H9 (cell line): ENCODE data around the gene ARFGEF2. TPM values are rescaled to one million over a fixed set of nuclear protein-coding genes. Genes with fewer than 3 reads are reported as not detected.

ENCODE experiments used
- DNase-seq: peaks from one replicate; pipeline ENCODE4 v3.0.0-alpha.2; 2017
- H2AFZ ChIP-seq: one replicate; pipeline ENCODE4 v1.6.1; 2013; ENCODE audit warnings: mild to moderate bottlenecking, low read length, control low read depth, moderate library complexity
- H2AK5ac ChIP-seq: 2 replicates; pipeline ENCODE4 v1.6.1; 2013; ENCODE audit warnings: low read length, control low read depth, mixed read lengths; ENCODE audit not compliant: insufficient read length
- H2BK120ac ChIP-seq: one replicate; pipeline ENCODE4 v1.6.1; 2013; ENCODE audit warnings: low read depth, mild to moderate bottlenecking, low read length, control low read depth, inconsistent platforms; ENCODE audit not compliant: poor library complexity, severe bottlenecking
- H2BK12ac ChIP-seq: 2 replicates; pipeline ENCODE4 v1.6.1; 2013; ENCODE audit warnings: low read length, control low read depth, mixed read lengths, low read depth; ENCODE audit not compliant: insufficient read length
- H2BK15ac ChIP-seq: 2 replicates; pipeline ENCODE4 v1.6.1; 2013; ENCODE audit warnings: low read depth, low read length, control low read depth
- H2BK20ac ChIP-seq: one replicate; pipeline ENCODE4 v1.6.1; 2013; ENCODE audit warnings: low read depth, mild to moderate bottlenecking, low read length, control low read depth, inconsistent platforms; ENCODE audit not compliant: poor library complexity, severe bottlenecking
- H2BK5ac ChIP-seq: 2 replicates; pipeline ENCODE4 v1.6.1; 2013; ENCODE audit warnings: low read length, control low read depth, mixed read lengths; ENCODE audit not compliant: insufficient read length
- H3K14ac ChIP-seq: 2 replicates; pipeline ENCODE4 v1.6.1; 2013; ENCODE audit warnings: low read length, control low read depth; ENCODE audit not compliant: insufficient read depth
- H3K18ac ChIP-seq: 2 replicates; pipeline ENCODE4 v1.6.1; 2013; ENCODE audit warnings: low read depth, mild to moderate bottlenecking, mixed read lengths, low read length, control low read depth; ENCODE audit not compliant: insufficient read length
- H3K23ac ChIP-seq: 2 replicates; pipeline ENCODE4 v1.6.1; 2013; ENCODE audit warnings: low read length, control low read depth, mixed read lengths, low read depth; ENCODE audit not compliant: insufficient read length
- H3K23me2 ChIP-seq: 2 replicates; pipeline ENCODE4 v1.6.1; 2013; ENCODE audit warnings: low read depth, mild to moderate bottlenecking, mixed read lengths, low read length, control low read depth; ENCODE audit not compliant: insufficient read length, poor library complexity, severe bottlenecking
- H3K27ac ChIP-seq: 2 replicates; pipeline ENCODE4 v1.5.1; 2013; ENCODE audit warnings: low read length, control low read depth, mixed read lengths, low read depth; ENCODE audit not compliant: insufficient read length
- H3K27me3 ChIP-seq: 2 replicates; pipeline ENCODE4 v1.6.1; 2013; ENCODE audit warnings: low read length, control low read depth, inconsistent platforms; ENCODE audit not compliant: insufficient read depth
- H3K4ac ChIP-seq: 2 replicates; pipeline ENCODE4 v1.6.1; 2013; ENCODE audit warnings: low read depth, mild to moderate bottlenecking, control low read depth, inconsistent platforms, low read length, moderate library complexity
- H3K4me1 ChIP-seq: 2 replicates; pipeline ENCODE4 v1.6.1; 2013; ENCODE audit warnings: low read length, control low read depth, inconsistent platforms; ENCODE audit not compliant: insufficient read depth
- H3K4me2 ChIP-seq: 2 replicates; pipeline ENCODE4 v1.6.1; 2013; ENCODE audit warnings: low read length, control low read depth, mixed read lengths; ENCODE audit not compliant: insufficient read length, insufficient read depth
- H3K56ac ChIP-seq: 2 replicates; pipeline ENCODE4 v1.6.1; 2013; ENCODE audit warnings: low read depth, mild to moderate bottlenecking, mixed read lengths, low read length, control low read depth; ENCODE audit not compliant: insufficient read length
- H3K79me1 ChIP-seq: 2 replicates; pipeline ENCODE4 v1.6.1; 2013; ENCODE audit warnings: low read depth, mild to moderate bottlenecking, moderate library complexity, low read length, control low read depth, inconsistent platforms; ENCODE audit not compliant: insufficient read depth, poor library complexity, severe bottlenecking
- H3K79me2 ChIP-seq: 2 replicates; pipeline ENCODE4 v1.6.1; 2013; ENCODE audit warnings: low read length, control low read depth, inconsistent platforms; ENCODE audit not compliant: insufficient read depth
- H3K9ac ChIP-seq: 2 replicates; pipeline ENCODE4 v1.6.1; 2013; ENCODE audit warnings: low read length, control low read depth, mixed read lengths; ENCODE audit not compliant: insufficient read length; ENCODE audit errors: extremely low read depth
- H3K9me3 ChIP-seq: one replicate; pipeline ENCODE4 v1.6.1; 2013; ENCODE audit warnings: low read depth, low read length, inconsistent platforms; ENCODE audit not compliant: control insufficient read depth
- H3T11ph ChIP-seq: one replicate; pipeline ENCODE4 v1.6.1; 2013; ENCODE audit warnings: mild to moderate bottlenecking, low read length, control low read depth, inconsistent platforms
- H4K20me1 ChIP-seq: one replicate; pipeline ENCODE4 v1.6.1; 2013; ENCODE audit not compliant: control insufficient read depth, insufficient read length, insufficient read depth
- H4K5ac ChIP-seq: 2 replicates; pipeline ENCODE4 v1.6.1; 2013; ENCODE audit warnings: low read depth, mild to moderate bottlenecking, mixed read lengths, low read length, control low read depth; ENCODE audit not compliant: insufficient read length
- H4K8ac ChIP-seq: replicated peaks from 2 replicates; pipeline ENCODE4 v1.6.1; 2013; ENCODE audit warnings: low read length, control low read depth, mixed read lengths, low read depth; ENCODE audit not compliant: insufficient read length
- H4K91ac ChIP-seq: 2 replicates; pipeline ENCODE4 v1.6.1; 2013; ENCODE audit warnings: low read depth, mild to moderate bottlenecking, moderate library complexity, mixed read lengths, low read length, control low read depth; ENCODE audit not compliant: insufficient read length
- H3K27ac Mint-ChIP-seq, 3 experiments: 2 replicates in 2 of 3; 3 replicates in 1 of 3; pipeline ENCODE4 v1.8.0; 2020 to 2021; ENCODE audit warnings: mixed read lengths in 3 of 3, mild to moderate bottlenecking in 1 of 3, moderate library complexity in 1 of 3
- H3K27me3 Mint-ChIP-seq: 2 replicates; pipeline ENCODE4 v1.8.0; 2021; ENCODE audit warnings: low read depth, mild to moderate bottlenecking, moderate library complexity, mixed read lengths
- H3K36me3 Mint-ChIP-seq, 3 experiments: 2 replicates in 2 of 3; 3 replicates in 1 of 3; pipeline ENCODE4 v1.8.0; 2020 to 2021; ENCODE audit warnings: low read depth in 3 of 3, mixed read lengths in 3 of 3; ENCODE audit not compliant: insufficient read depth in 1 of 3
- H3K4me1 Mint-ChIP-seq, 2 experiments: 2 replicates each; pipeline ENCODE4 v1.8.0; 2020; ENCODE audit warnings: mixed read lengths in 2 of 2
- H3K4me3 Mint-ChIP-seq, 2 experiments: 2 replicates in 1 of 2; 3 replicates in 1 of 2; pipeline ENCODE4 v1.8.0; 2020 to 2021; ENCODE audit warnings: mild to moderate bottlenecking in 2 of 2, mixed read lengths in 2 of 2, moderate library complexity in 1 of 2
- H3K9me3 Mint-ChIP-seq, 2 experiments: 2 replicates in 1 of 2; 3 replicates in 1 of 2; pipeline ENCODE4 v1.8.0; 2020; ENCODE audit warnings: mild to moderate bottlenecking in 2 of 2, mixed read lengths in 2 of 2, moderate library complexity in 1 of 2
- CTCF ChIP-seq: fragments of 200-600 bp; sonication (generic); conservative IDR thresholded peaks from 3 replicates; pipeline ENCODE4 v1.8.0; 2021; ENCODE audit warnings: antibody characterized with exemption, mild to moderate bottlenecking
- WGBS: extraction: QIAGEN DNeasy Blood & Tissue Kit; methylation state at CpG from one replicate; pipeline ENCODE4 v1.1.7; 2013; ENCODE audit warnings: missing lambda C conversion rate, low lambda C conversion rate, mixed read lengths; ENCODE audit not compliant: insufficient read length; ENCODE audit errors: extremely low coverage; 5-methylcytosine and 5-hydroxymethylcytosine counted together
- total RNA-seq: library from RNA; stranded (reverse); gene quantifications from 2 replicates; pipeline ENCODE4 v1.2.1, GENCODE V29; 2021

ARFGEF2 gene
- total RNA-seq, 1 experiment from 2014 or later, result 16.6 TPM

DNA sequence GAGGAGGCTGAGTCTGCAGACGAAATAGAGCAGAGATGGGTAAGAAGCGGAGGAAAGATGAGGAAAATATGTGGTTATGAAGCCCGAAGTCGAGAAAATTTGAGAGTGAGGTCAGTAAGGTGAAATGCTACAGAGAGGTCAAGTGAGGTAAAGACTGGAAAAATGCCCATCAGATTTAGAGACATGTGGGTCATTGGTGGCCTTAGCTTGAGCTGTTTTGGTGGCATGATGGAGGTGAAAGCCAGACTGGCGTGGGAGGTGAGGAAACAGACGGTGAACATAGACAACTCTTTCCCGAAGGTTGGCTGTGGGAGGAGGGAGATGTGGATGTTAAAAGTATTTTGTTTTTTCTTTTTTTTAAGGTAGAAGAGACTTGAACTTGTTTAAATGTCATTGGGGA is 9.4 kb downstream of the ARFGEF2 start:
- H3K18ac ChIP-seq, result no peak overlapping the region
- H3K4ac ChIP-seq, result no peak overlapping the region
- DNase-seq, result no peak
- no peaks in the 10 kb centered on the region for H3K27me3 ChIP-seq
- H2AK5ac ChIP-seq, result no peak overlapping the region
- no peaks in the 10 kb centered on the region for H3K4me1 ChIP-seq
- H2BK12ac ChIP-seq, result no peak overlapping the region
- peaks cover 3% of the 10 kb centered on the region in 2 experiments; a peak in 3 of 5 replicates for H3K9me3 Mint-ChIP-seq
- H3K9me3 ChIP-seq, result no peaks in the 10 kb centered on the region
- H3K56ac ChIP-seq, result no peak overlapping the region
- no peak overlapping the region for H4K8ac ChIP-seq
- H2BK120ac ChIP-seq, result no peak overlapping the region
- H2AFZ ChIP-seq, result no peak overlapping the region
- H3T11ph ChIP-seq, result no peak overlapping the region
- H3K27me3 Mint-ChIP-seq, result no peaks in the 10 kb centered on the region
- H2BK20ac ChIP-seq, result no peak overlapping the region
- no peak overlapping the region for H3K14ac ChIP-seq
- H3K4me1 Mint-ChIP-seq, result peaks cover 3% of the 10 kb centered on the region in 2 experiments; a peak in 1 of 4 replicates
- no peak overlapping the region for H3K4me3 Mint-ChIP-seq
- H3K9ac ChIP-seq, result no peak overlapping the region
- peaks cover 2 to 9% (median 9%) of the 10 kb centered on the region in 3 experiments; a peak in 4 of 7 replicates for H3K36me3 Mint-ChIP-seq
- no peak overlapping the region for H3K27ac ChIP-seq
- H3K23me2 ChIP-seq, result no peaks in the 10 kb centered on the region
- H3K27ac Mint-ChIP-seq, result no peak overlapping the region
- H4K5ac ChIP-seq, result no peak overlapping the region
- H4K91ac ChIP-seq, result no peak overlapping the region
- no peak overlapping the region for H3K4me2 ChIP-seq
- H3K23ac ChIP-seq, result no peak overlapping the region
- no peak overlapping the region for H2BK5ac ChIP-seq
- peaks cover 25% of the 10 kb centered on the region; the same call in 1 of the 2 replicates for H3K79me2 ChIP-seq
- H3K79me1 ChIP-seq, result peaks cover 9% of the 10 kb centered on the region
- TF ChIP-seq CTCF, result no peak
- H4K20me1 ChIP-seq, result peaks cover 3% of the 10 kb centered on the region
- H2BK15ac ChIP-seq, result no peak overlapping the region
- 100% methylated on average over 3 of the region's 7 CpGs for WGBS
